A673 (cell line): ENCODE data around the gene LIMS1.
"Not testable (repeated sequence)": the region's sequence is repeated elsewhere in the genome, so short reads cannot be mapped to it uniquely, and the experiment has no call there.

Experiments used
- EZH2 ChIP-seq: fragments of 200-600 bp; sonication (generic); IDR thresholded peaks from 2 replicates; pipeline ENCODE4 v1.6.1; 2017; ENCODE audit warnings: borderline replicate concordance, low read depth, mild to moderate bottlenecking, mixed read lengths, antibody characterized with exemption, low read length; ENCODE audit not compliant: poor library complexity, severe bottlenecking
- TF ChIP-seq, protein P1 (sequence below): fragments of 300-800, 200-600 bp; sonication (generic); conservative IDR thresholded peaks from 2 replicates; pipeline ENCODE4 v1.5.1; 2017; ENCODE audit warnings: low read depth, mild to moderate bottlenecking, antibody characterized with exemption, low read length, moderate library complexity, mixed read lengths

DNA sequence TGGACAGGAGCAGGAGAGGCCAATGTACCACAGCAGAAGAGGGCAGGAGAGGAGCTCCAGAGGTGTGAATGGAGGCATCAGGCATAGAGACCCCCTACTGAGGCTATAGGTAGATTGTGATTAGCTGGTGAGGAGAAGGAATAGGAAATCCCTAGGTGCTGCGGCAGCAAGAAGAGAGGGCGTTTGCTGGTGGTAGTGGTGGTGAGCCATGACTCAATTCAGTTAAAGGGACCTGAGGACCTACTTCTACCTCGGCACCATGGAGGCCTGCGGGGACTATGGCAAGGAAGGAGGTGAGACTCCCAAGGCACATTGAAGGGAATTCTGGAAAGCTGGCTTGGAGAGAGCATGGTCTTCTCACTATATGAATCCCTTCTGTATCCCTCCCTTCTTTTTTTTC, 127.2 kb downstream of the LIMS1 start:
- TF ChIP-seq, protein P1, sequence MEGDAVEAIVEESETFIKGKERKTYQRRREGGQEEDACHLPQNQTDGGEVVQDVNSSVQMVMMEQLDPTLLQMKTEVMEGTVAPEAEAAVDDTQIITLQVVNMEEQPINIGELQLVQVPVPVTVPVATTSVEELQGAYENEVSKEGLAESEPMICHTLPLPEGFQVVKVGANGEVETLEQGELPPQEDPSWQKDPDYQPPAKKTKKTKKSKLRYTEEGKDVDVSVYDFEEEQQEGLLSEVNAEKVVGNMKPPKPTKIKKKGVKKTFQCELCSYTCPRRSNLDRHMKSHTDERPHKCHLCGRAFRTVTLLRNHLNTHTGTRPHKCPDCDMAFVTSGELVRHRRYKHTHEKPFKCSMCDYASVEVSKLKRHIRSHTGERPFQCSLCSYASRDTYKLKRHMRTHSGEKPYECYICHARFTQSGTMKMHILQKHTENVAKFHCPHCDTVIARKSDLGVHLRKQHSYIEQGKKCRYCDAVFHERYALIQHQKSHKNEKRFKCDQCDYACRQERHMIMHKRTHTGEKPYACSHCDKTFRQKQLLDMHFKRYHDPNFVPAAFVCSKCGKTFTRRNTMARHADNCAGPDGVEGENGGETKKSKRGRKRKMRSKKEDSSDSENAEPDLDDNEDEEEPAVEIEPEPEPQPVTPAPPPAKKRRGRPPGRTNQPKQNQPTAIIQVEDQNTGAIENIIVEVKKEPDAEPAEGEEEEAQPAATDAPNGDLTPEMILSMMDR: not testable (repeated sequence)
- not testable (repeated sequence) for TF ChIP-seq EZH2
